Body of pancreas (tissue), 4 donors: ENCODE results near the gene ZBTB8A.

Experiments
- CTCF ChIP-seq, 7 experiments: fragments of 450-650 bp in 4 of 7; fragments of 200-600 bp in 3 of 7; sonication (generic) in 3 of 7; IDR thresholded peaks; one replicate each; pipeline ENCODE4 v1.5.1; 2016 to 2019; ENCODE audit warnings: antibody characterized with exemption in 7 of 7
- POLR2A ChIP-seq, 3 donors: fragments of 450-650 bp; IDR thresholded peaks; one replicate each; pipeline ENCODE4 v1.6.1; 2016; ENCODE audit warnings: antibody characterized with exemption in 3 of 3, mild to moderate bottlenecking in 2 of 3

- TF ChIP-seq CTCF (IDR thresholded peaks at IDR 0.05) = no peak
- TF ChIP-seq POLR2A (IDR thresholded peaks at IDR 0.05) = no peak
Measured at GRCh38 chr1:32533792-32534327, 5.4 kb upstream of the ZBTB8A start.
